NK-92 (cell line): ENCODE measurements around the gene OPN4.

Experiments used
- DNase-seq: peaks from one replicate; lab custom pipeline; 2025; ENCODE audit not compliant: unreplicated experiment; lab: John Stamatoyannopoulos, UW

Gene OPN4

GRCh38 chr10:86646933-86647332, 7.4 kb upstream of the OPN4 start:
- DNase-seq = no peak

- DNase-seq = no peak
These were observed 6.3 kb upstream of the OPN4 start for GRCh38 chr10:86647773-86648703.

DNA sequence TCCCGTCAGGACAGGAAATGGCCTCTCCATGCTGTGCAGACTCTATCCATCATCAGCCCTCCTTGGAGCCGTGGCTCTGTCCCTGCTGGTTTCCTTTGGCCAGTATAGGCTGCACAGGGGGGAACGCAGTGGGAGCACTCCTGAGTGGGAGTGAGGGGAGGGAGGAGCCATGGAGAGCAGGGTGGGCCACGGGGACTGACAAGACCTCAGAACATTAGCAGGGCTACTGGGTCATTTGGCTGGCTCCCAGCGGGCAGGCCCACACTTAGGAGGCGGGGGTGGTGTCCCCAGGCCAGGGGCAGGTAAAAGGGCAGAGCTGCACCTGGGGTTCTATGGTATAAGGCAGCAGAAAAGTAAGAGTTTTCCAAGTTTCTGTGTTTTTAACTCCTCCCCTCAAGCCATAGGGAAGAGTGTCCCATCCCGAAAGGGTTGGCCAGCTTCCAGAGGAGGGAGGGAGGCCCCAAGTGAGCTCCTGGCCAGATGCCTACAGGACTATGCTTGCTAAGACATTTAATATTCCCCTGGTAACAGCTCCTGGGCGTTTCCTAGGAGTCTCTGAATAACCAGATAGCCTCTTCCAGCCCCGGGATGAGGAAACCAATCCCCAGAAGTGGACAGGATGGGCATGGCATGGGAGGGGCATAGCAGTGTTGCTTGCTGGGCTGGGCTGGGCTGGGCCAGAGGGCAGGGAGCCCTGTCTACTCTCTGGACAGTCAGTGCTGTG, 5.5 kb upstream of the OPN4 start:
- DNase-seq = no peak

DNA sequence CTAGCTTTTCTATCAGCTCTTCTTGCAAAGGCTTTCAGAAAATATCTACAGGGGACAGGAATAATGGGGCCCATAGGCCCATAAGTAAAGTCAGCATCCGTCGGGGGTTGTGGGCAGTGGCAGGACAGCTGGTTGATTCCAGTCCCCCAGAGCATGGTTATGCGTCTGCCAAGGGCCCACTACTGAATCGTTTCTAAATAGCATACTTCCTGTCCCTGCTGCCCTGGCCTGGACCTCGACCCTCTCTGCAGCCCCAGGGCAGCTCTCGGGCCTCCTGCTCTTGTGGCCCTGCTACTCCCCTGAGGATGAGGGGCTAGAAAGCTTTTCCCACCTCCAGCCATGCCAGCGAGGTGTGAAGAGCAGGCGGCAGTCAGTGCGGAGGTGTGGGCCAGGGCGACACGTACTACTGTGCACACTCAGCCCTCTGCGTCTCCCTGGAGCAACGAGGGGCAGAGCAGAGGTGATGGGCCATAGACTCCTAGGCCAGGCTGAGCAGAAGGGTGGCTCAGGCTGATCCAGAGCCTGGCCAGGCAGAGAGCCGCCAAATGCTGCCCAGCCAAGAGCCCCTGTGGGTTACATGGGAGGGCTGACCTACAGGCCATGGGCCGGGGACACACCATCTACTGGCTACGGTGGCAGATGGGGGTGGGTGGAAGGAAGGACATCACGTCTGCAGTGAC, 4.7 kb upstream of the OPN4 start:
- no peak for DNase-seq

DNA sequence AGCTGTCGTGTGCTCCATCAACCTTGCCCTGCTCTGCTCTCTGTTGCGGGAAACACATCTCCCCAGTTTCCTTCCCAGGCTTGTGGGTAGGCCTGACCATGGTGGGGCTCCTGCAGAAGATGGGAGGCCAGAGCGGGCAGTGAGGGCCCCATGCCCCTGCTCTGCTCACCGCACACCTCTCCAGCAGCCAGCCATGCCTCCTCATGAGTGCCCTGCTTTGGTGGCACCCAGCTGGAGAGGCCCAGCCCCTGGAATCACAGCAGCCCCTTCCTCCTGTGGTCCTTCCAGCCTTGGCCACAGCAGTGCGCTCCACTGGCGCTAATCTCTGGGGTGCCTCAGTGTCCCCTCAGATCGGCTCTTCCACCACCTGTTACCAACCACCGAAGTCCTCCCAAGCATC, 4.2 kb upstream of the OPN4 start:
- no peak for DNase-seq

GRCh38 chr10:86651021-86651471, 3.3 kb upstream of the OPN4 start:
- DNase-seq = no peak

DNA sequence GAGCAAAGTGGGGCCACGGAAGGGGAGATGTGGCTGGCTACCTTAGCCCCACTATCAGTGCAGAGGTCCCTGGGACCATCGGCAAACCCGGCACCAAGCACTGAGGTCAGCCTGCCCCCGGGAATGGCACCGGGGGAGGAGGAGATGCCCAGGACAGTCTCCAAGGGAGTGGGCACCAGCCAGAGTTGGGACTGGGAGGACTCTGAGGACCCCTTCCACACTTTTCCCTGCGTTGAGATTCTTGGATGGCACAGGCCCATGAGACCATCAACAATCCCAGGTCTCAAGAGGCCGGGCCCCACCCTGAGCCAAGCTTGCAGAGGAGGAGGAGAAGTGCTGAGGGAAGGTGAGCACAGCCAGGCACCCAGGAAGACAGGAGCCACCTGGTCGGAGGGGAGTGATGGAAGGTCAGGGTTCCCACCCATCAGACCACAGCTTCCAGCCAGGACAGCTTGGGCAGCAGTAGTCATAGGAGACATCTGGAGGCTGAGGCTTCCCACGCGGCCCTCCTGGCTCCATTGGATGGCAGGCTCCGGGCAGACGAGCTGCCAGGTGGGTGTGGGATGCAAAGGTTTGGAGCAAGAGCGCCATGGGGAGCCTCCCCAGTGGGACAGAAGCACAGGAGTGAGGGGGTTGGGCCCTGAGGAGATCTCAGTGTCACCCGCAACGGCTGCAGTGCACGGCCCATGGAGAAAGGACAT, 2.6 kb upstream of the OPN4 start:
- DNase-seq = no peak

GRCh38 chr10:86652361-86653202, 1.8 kb upstream of the OPN4 start:
- DNase-seq = no peak

GRCh38 chr10:86653379-86653778, 968 bp upstream of the OPN4 start:
- DNase-seq = no peak

- no peak for DNase-seq
These were observed 360 bp upstream of the OPN4 start for GRCh38 chr10:86653987-86654386.

DNA sequence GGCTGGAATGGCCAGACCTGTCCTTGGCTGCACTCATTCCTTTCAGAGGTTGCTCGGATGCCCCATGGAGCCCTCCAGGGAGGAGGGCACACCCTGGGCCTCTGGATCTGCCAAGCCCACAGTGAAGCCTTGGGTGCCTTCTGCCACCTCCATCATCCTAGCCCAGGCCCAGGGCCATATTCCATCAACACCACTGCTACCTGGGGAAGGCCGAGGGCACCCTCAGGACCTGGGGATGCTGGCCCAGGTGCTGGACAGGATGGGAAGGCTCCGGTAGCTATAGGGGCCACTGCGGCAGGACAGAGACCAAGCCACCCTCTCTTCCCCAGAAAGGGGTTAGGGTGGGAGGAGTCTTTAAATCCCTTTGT, 810 bp downstream of the OPN4 start:
- no peak for DNase-seq

DNA sequence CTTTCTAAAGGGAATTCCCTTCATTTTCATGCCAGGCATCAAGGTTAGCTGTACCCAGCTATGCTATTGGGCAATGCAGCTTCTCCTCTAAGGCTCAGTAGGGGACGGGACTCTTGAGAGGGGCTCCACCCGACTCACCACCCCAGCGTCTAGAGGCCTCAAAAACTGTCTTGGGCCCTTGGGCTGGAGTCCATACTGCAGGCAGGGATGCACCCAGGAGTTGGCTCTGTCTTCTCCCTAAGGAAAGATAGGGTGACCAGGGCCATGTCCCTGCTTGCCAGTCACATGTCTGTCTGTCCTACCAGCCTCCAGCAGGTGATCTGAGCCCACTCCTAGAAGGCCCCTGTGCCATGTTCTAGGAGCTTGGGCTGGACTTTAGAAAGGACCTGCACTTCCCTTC, 1.2 kb downstream of the OPN4 start:
- no peak for DNase-seq

GRCh38 chr10:86657011-86657395, 2.7 kb downstream of the OPN4 start:
- DNase-seq = no peak

DNA sequence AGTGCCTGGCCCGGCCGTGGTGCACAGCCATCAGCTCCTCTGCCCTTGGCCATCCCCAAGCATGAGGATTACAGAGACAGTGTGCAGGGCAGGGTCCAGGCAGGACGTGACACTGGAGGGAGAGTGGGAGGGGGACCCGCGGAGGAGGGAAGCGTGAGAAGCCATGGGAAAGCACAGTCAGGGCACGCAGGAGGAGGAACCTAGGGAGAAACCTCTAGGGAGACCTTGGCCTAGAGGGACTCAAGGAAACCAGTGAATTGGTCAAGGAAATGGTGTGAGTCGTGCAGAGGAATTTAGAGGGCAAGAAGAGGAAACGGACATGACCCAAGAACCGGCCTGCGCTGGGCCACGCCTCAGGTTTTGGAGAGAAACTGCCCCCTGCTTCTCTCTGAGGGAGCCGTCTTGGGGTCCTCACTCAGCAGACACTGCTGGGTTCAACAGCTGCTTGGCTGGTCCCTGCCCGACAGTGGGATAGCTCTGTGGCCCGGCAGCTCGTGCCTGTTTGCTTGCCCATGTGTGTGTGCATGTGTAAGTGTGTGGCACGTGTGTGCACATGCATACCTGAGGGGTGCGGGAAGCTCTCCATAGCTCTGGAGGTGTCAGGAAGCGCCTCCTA, 3.2 kb downstream of the OPN4 start:
- no peak for DNase-seq

DNA sequence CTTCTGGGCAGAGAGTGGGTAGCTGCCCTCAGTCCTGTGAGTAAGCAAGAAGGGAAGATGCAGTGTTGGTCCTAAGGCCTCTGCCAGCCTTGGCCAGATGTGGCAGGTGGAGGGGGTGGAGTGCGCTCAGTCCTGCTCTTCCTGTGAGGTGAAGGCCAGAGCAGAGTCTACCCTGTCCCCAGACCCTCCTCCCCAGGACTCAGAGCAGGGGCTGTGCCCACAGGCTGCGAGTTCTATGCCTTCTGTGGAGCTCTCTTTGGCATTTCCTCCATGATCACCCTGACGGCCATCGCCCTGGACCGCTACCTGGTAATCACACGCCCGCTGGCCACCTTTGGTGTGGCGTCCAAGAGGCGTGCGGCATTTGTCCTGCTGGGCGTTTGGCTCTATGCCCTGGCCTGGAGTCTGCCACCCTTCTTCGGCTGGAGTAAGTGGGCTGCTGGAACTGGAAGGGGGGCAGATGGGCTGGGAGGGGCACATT, 4.0 kb downstream of the OPN4 start:
- DNase-seq = no peak

DNA sequence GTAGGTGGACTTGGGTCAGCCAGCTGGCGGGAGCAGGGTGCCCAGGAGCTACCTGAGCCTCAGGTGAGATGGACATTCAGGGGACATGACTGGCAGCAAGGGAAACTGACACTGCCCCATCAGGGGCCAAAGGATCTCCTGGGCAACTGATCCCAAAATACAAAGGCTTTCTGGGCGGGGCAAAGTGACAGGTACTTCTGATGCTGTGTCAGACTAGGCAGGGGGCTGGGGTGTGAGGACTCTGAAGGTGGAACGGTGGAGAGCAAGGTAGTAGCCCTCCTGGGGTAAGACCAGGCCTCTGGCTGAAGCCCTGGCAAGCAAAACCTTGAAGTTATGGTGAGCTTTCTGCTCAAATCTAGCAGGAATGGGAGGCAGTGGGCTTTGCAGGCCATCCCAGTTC, 4.4 kb downstream of the OPN4 start:
- no peak for DNase-seq

DNA sequence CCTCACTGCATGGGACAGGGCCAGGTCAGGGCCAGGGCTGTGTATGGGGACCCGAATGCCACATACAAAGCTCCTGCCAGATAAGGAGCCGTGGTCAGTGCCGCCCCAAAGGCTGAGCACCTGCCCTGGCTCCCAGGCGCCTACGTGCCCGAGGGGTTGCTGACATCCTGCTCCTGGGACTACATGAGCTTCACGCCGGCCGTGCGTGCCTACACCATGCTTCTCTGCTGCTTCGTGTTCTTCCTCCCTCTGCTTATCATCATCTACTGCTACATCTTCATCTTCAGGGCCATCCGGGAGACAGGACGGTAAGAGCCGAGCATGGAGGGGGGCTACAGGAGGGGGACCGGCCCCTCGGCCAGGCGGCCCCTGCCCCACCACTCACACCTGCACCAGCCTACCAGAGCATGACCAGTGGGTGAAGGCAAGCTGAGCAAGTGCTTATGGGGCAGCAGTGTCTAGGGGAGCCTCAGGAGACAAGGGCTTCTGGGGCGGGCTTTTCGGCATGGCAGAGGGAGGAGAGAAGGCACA, 4.9 kb downstream of the OPN4 start:
- DNase-seq = no peak

GRCh38 chr10:86659721-86660453, 5.5 kb downstream of the OPN4 start:
- no peak for DNase-seq
